Measurements from ENCODE around the gene GMCL2.

- TF ChIP-seq, protein P1, sequence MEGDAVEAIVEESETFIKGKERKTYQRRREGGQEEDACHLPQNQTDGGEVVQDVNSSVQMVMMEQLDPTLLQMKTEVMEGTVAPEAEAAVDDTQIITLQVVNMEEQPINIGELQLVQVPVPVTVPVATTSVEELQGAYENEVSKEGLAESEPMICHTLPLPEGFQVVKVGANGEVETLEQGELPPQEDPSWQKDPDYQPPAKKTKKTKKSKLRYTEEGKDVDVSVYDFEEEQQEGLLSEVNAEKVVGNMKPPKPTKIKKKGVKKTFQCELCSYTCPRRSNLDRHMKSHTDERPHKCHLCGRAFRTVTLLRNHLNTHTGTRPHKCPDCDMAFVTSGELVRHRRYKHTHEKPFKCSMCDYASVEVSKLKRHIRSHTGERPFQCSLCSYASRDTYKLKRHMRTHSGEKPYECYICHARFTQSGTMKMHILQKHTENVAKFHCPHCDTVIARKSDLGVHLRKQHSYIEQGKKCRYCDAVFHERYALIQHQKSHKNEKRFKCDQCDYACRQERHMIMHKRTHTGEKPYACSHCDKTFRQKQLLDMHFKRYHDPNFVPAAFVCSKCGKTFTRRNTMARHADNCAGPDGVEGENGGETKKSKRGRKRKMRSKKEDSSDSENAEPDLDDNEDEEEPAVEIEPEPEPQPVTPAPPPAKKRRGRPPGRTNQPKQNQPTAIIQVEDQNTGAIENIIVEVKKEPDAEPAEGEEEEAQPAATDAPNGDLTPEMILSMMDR (IDR thresholded peaks at IDR 0.05; ENCODE audit: borderline replicate concordance, extremely low read depth, low read length, poor library complexity, severe bottlenecking), result no peak
- no peak for TF ChIP-seq EZH2 (IDR thresholded peaks at IDR 0.05; ENCODE audit: borderline replicate concordance, low read depth, low read length, severe bottlenecking)
Observed at GRCh38 chr5:178214160-178214803, 27.1 kb upstream of the GMCL2 start.
